ENCODE results near the gene PER2. TPM values are rescaled to one million over a fixed set of nuclear protein-coding genes. Genes with fewer than 3 reads are reported as not detected.

PER2 gene
- total RNA-seq, 1 donor from 2014 or later: 8.4 TPM

DNA sequence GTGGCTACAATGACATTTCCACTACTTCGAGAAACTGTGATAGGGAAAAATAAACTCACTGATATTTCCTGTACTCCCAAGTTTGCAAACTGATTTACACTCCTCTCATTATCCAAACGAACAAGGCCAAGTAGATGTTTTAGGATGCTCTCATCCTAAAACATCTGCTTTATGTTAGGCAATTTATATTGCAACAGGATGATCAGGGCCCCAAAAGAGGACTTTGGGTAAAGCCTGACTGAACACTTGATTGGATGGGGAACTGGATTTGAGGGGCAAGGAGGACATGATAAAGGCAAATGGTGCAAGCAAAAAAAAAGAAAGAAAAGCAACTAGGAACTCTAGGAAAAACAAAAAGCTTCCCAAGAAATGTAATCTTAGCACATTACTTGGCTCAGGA lies 46.4 kb downstream of the PER2 start:
- Histone ChIP-seq H3K9ac (ENCODE audit: low read depth in 1 of 3, low read length in 3 of 3) (no peak overlapping the region), H3K27me3 (ENCODE audit: control insufficient read depth in 3 of 3, insufficient read depth in 3 of 3, low read length in 3 of 3) (peaks cover 0 to 3% (median 0%) of the 10 kb centered on the region in 3 donors), H3K27ac (ENCODE audit: low read depth, low read length) (peak overlapping the region; percentile 70), H3K4me3 (ENCODE audit: low read length in 3 of 3) (no peak overlapping the region), H3K4me1 (ENCODE audit: control insufficient read depth in 3 of 3, insufficient read depth in 3 of 3, low read length in 3 of 3) (peaks cover 30 to 49% (median 44%) of the 10 kb centered on the region in 3 donors), H3K9me3 (ENCODE audit: control insufficient read depth in 3 of 3, low read length in 3 of 3) (no peaks in the 10 kb centered on the region), H3K36me3 (ENCODE audit: control insufficient read depth in 3 of 3, insufficient read depth in 3 of 3, low read length in 3 of 3) (peaks cover 11 to 14% (median 13%) of the 10 kb centered on the region in 3 donors)

DNA sequence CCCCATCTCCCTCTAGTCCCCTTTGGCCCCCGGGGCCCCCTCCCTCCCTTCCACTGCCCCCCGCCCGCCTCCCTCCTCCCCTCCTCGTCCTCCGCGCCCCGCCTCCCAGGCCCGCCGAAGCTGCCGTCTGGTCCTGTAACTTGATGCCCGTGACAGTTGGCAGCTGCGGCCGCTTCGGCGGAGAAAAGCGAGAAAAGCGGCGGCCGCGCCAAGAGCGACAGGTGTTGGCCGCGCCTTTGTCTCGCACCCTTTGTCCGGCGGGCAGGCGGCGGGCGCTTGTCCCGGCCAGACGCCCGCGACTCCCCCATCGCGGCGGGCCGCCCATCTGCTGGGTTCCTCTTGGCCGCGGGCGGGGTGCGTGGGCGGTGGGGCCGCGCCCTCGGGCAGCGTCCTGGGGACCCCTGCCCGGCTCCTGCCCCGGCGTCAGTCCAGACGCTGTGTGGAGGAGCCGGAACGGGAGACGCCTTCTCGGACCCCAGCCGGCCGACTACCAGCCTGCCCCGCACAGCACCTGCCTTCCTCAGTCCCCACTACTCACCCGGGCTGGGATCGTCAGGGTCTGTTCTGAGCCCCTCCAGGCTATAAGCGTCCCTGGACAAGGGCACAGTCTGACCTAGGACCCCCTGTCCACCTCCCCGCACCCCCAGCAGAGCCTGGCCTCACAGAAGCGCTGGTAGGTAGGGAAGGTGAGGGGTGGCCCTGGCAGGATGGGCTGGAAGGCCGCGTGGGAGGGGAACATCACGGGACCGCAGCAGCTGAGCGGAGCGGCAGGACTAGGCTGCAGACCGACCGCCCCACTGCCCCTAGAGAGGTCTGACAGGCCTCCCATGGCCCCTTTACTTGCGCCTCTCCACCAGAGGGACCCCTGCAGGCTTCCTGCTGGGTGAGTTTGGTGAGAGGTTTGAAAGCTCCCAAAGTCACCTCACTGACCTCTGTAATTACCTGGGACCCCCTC lies 47.4 kb downstream of the PER2 start:
- Histone ChIP-seq H3K27ac (ENCODE audit: low read depth, low read length) (peak overlapping the region; percentile 70), H3K27me3 (ENCODE audit: control insufficient read depth in 3 of 3, insufficient read depth in 3 of 3, low read length in 3 of 3) (peaks cover 0 to 3% (median 0%) of the 10 kb centered on the region in 3 donors), H3K36me3 (ENCODE audit: control insufficient read depth in 3 of 3, insufficient read depth in 3 of 3, low read length in 3 of 3) (peaks cover 9 to 13% (median 10%) of the 10 kb centered on the region in 3 donors), H3K9me3 (ENCODE audit: control insufficient read depth in 3 of 3, low read length in 3 of 3) (no peaks in the 10 kb centered on the region), H3K4me1 (ENCODE audit: control insufficient read depth in 3 of 3, insufficient read depth in 3 of 3, low read length in 3 of 3) (peaks cover 25 to 39% (median 35%) of the 10 kb centered on the region in 3 donors), H3K4me3 (ENCODE audit: low read length in 3 of 3) (no peak overlapping the region), H3K9ac (ENCODE audit: low read depth in 1 of 3, low read length in 3 of 3) (peak overlapping the region in 1 of 3 donors; percentile 45)

DNA sequence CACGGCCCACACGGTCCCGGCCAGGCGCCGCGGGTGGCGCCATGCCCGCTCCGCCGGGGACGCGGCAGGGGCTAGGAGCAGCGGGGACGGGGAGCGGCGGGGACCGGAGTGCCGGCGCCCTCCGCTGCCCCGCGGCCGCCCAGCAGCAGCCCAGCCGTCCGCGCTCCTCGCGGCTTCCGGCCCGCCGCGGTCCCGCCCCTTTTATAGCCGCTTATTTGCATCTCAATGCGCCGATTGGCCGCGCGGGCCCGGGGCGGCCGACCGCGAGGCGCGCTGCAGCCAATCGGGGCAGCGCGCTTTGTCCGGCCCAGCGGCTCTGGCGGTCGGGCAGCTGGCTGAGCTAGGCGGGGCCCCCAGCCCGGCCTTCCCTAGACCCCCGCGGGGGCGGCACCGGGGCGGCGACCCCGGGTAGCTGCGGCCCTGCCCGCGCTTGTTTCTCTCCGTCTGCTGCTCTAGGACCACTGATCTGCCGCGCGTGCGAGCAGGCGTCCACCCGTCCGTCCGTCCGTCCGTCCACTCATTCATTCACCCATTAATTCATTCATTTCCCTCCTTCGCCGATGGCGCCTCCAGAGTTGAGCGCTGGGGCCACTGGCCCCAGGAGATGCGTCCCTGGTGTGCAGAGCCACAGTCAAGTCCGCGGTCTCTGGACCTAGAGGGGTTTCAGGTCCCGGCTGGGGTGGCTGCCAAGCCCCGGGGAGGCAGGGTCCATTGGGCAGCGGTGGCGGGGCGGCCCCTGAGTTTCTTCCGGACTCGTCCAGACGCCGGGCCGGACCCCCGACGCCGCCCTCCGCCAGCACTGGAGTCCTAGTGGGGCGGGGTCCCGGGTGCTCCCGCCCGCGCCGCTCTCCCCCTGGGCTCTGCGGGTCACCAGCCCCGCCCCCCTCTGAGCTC lies 48.3 kb downstream of the PER2 start, which contains the start of gene HES6:
Gene HES6 (minus strand): TSS at position 176 of the 894 bp plus-strand sequence. CDS start 133 bp downstream, at position 43.
- H3K9ac ChIP-seq (ENCODE audit: low read depth in 1 of 3, low read length in 3 of 3): peak within 1 kb of the TSS in 2 of 3 donors; percentile 56 to 70
- peak within 1 kb of the TSS; percentile 38 to 76 (median 63) for H3K4me3 ChIP-seq (ENCODE audit: low read length in 3 of 3)
- H3K4me1 ChIP-seq (ENCODE audit: control insufficient read depth in 3 of 3, insufficient read depth in 3 of 3, low read length in 3 of 3): peaks cover 25 to 38% (median 32%) of the 10 kb centered on the region in 3 donors
- H3K36me3 ChIP-seq (ENCODE audit: control insufficient read depth in 3 of 3, insufficient read depth in 3 of 3, low read length in 3 of 3): peaks cover 1 to 5% (median 2%) of the 10 kb centered on the region in 3 donors
- peak within 1 kb of the TSS; percentile 64 for H3K27ac ChIP-seq (ENCODE audit: low read depth, low read length)
- H3K27me3 ChIP-seq (ENCODE audit: control insufficient read depth in 3 of 3, insufficient read depth in 3 of 3, low read length in 3 of 3): peaks cover 0 to 3% (median 0%) of the 10 kb centered on the region in 3 donors
- H3K9me3 ChIP-seq (ENCODE audit: control insufficient read depth in 3 of 3, low read length in 3 of 3): no peaks in the 10 kb centered on the region

DNA sequence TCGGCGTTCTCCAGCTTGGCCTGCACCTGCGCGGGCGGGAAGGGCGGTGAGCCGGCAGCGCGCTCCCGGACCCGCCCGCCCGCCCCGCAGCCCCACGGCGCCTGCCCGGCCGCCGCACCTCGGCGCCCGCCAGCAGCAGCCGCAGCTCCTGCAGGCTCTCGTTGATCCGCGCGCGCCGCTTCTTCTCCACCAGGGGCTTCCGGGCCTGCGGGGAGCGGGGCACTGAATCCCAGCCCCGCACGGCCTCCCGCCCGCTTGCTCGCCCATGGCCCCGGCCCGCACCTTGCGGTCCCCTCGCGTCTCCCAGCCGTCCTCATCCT lies 48.9 kb downstream of the PER2 start:
- Histone ChIP-seq H3K4me3 (ENCODE audit: low read length in 3 of 3) (peak overlapping the region in 2 of 3 donors; percentile 63 to 76), H3K27me3 (ENCODE audit: control insufficient read depth in 3 of 3, insufficient read depth in 3 of 3, low read length in 3 of 3) (peaks cover 0 to 3% (median 0%) of the 10 kb centered on the region in 3 donors), H3K9ac (ENCODE audit: low read depth in 1 of 3, low read length in 3 of 3) (peak overlapping the region in 2 of 3 donors; percentile 56 to 70), H3K27ac (ENCODE audit: low read depth, low read length) (no peak overlapping the region), H3K36me3 (ENCODE audit: control insufficient read depth in 3 of 3, insufficient read depth in 3 of 3, low read length in 3 of 3) (peaks cover 0 to 3% (median 0%) of the 10 kb centered on the region in 3 donors), H3K9me3 (ENCODE audit: control insufficient read depth in 3 of 3, low read length in 3 of 3) (no peaks in the 10 kb centered on the region), H3K4me1 (ENCODE audit: control insufficient read depth in 3 of 3, insufficient read depth in 3 of 3, low read length in 3 of 3) (peaks cover 25 to 38% (median 34%) of the 10 kb centered on the region in 3 donors)

DNA sequence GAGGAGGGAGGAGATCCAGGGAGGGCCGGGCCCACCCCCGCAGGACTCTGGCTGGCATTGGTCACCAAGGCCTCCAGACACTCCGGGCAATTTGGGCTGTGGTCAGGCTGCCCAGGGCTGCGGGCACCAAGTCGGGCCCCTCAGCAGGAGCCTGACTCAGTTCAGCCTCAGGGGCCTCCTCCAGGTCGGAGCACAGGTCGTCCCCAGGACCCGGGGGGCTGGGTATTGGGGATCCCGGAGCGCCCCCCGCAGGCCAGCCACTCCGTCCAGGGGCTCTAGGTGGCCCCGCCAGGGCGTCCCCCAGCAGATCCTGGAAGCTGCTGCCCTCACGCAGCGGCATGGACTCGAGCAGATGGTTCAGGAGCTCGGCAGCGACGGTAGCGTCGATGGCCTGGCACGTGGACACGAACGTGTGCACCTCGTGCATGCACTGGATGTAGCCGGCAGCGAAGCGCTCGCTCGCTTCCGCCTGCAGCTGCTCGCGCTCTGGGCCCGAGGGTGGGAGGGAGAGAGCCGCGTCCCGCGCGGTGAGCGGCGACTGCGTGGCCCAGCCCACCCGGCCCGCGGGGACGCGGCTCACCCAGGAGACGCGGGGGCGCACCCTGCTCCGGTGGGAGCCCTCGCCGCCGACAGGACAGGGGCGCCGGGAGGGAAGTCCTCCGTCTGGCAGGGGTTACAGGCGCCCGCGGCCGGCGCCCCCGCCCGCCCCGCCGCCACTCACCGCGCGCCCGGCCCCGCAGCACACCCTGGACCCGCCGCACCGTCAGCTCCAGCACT lies 49.5 kb downstream of the PER2 start:
- H3K36me3 ChIP-seq (ENCODE audit: control insufficient read depth in 3 of 3, insufficient read depth in 3 of 3, low read length in 3 of 3): no peaks in the 10 kb centered on the region
- H3K27me3 ChIP-seq (ENCODE audit: control insufficient read depth in 3 of 3, insufficient read depth in 3 of 3, low read length in 3 of 3): peaks cover 0 to 3% (median 0%) of the 10 kb centered on the region in 3 donors
- peak overlapping the region in 1 of 3 donors; percentile 2 for H3K9ac ChIP-seq (ENCODE audit: low read depth in 1 of 3, low read length in 3 of 3)
- H3K27ac ChIP-seq (ENCODE audit: low read depth, low read length): no peak overlapping the region
- peaks cover 25 to 39% (median 36%) of the 10 kb centered on the region in 3 donors for H3K4me1 ChIP-seq (ENCODE audit: control insufficient read depth in 3 of 3, insufficient read depth in 3 of 3, low read length in 3 of 3)
- no peak overlapping the region for H3K4me3 ChIP-seq (ENCODE audit: low read length in 3 of 3)
- no peaks in the 10 kb centered on the region for H3K9me3 ChIP-seq (ENCODE audit: control insufficient read depth in 3 of 3, low read length in 3 of 3)

DNA sequence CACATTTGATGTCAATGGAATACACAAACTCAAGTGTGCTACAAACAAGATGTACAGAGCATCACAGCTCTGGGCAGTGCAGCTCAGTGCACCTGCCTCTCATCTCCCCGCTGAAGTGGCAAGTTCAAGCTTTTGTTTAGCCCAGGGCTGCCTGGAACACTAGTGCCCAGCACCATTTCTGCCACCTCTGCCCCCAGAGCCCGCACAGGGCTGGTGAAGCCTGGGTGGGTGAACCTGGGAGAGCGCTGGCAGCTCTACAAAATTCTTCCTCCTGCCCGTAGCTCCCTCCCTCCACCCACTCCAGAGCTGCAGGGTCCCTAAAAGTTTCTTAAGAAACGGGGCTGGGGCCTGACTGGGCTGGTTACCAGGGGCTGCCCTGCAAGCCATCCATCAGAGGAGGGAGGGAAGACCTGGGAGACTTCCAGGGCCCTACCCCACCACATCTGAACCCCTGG lies 50.1 kb downstream of the PER2 start:
- Histone ChIP-seq H3K4me3 (ENCODE audit: low read length in 3 of 3) (no peak overlapping the region), H3K9ac (ENCODE audit: low read depth in 1 of 3, low read length in 3 of 3) (no peak overlapping the region), H3K27me3 (ENCODE audit: control insufficient read depth in 3 of 3, insufficient read depth in 3 of 3, low read length in 3 of 3) (peaks cover 0 to 3% (median 0%) of the 10 kb centered on the region in 3 donors)

DNA sequence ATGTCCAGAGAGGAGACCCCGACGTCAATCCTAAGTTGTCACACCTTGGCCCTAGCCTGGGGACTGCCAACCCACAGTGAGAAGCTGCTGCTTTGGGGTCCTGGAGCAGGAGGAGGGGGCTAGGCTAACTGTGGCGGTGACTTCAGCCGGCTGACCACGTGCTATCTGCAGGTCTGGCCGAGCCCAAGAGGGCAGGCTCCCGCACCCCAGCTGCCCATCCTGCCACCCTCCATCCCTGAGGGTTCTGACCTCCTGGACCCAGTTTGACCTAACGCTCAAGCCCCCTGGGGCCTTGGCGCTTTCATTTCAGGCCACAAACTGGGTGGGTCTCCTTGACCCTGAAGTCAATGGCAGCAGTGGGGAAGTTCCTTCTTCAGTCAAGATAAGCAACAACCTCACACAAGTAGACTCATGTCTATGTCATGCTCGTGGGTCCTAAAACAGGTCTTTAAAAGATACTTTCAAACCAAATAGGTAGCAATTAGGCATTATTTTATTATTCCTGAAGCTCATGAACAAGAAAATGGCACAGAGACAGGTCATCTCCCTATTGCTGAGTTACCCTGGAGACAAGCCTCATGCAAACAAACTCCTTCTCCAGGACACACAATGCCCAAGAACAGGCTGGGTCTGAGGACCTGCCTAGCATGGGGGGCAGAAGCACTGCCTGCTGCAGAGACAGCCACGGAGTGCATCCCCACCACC lies 50.8 kb downstream of the PER2 start:
- Histone ChIP-seq H3K4me1 (ENCODE audit: control insufficient read depth in 3 of 3, insufficient read depth in 3 of 3, low read length in 3 of 3) (peaks cover 13 to 28% (median 25%) of the 10 kb centered on the region in 3 donors), H3K9ac (ENCODE audit: low read depth in 1 of 3, low read length in 3 of 3) (no peak overlapping the region), H3K36me3 (ENCODE audit: control insufficient read depth in 3 of 3, insufficient read depth in 3 of 3, low read length in 3 of 3) (no peaks in the 10 kb centered on the region), H3K27me3 (ENCODE audit: control insufficient read depth in 3 of 3, insufficient read depth in 3 of 3, low read length in 3 of 3) (peaks cover 0 to 3% (median 0%) of the 10 kb centered on the region in 3 donors), H3K9me3 (ENCODE audit: control insufficient read depth in 3 of 3, low read length in 3 of 3) (no peaks in the 10 kb centered on the region), H3K4me3 (ENCODE audit: low read length in 3 of 3) (no peak overlapping the region), H3K27ac (ENCODE audit: low read depth, low read length) (no peak overlapping the region)

More for the DNA sequence above, 50.1 kb downstream of the PER2 start:
- no peaks in the 10 kb centered on the region for H3K36me3 ChIP-seq (ENCODE audit: control insufficient read depth in 3 of 3, insufficient read depth in 3 of 3, low read length in 3 of 3)
- H3K4me1 ChIP-seq (ENCODE audit: control insufficient read depth in 3 of 3, insufficient read depth in 3 of 3, low read length in 3 of 3): peaks cover 21 to 35% (median 33%) of the 10 kb centered on the region in 3 donors
- H3K9me3 ChIP-seq (ENCODE audit: control insufficient read depth in 3 of 3, low read length in 3 of 3): no peaks in the 10 kb centered on the region
- no peak overlapping the region for H3K27ac ChIP-seq (ENCODE audit: low read depth, low read length)

DNA sequence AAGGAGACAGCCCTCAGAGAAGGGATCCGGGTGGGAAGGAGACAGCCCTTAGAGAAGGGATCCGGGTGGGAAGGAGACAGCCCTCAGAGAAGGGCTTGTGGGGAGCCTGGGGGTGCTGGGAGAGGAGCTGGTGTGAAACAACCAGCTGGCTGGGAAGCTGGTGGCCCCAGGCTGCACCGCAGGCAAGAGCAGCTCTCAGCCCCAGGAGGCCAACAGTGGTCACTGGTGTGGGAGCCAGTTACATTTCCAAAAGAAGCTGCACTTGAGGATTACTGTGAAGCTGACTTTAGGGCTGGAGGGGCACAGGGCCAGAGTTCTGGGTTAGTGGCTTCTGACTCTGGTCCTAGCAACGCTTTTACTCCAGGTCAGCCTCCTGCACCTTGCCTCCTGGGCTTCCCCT lies 51.8 kb downstream of the PER2 start:
- Histone ChIP-seq H3K36me3 (ENCODE audit: control insufficient read depth in 3 of 3, insufficient read depth in 3 of 3, low read length in 3 of 3) (no peaks in the 10 kb centered on the region), H3K9ac (ENCODE audit: low read depth in 1 of 3, low read length in 3 of 3) (no peak overlapping the region), H3K4me1 (ENCODE audit: control insufficient read depth in 3 of 3, insufficient read depth in 3 of 3, low read length in 3 of 3) (peaks cover 4 to 20% (median 15%) of the 10 kb centered on the region in 3 donors), H3K4me3 (ENCODE audit: low read length in 3 of 3) (no peak overlapping the region), H3K9me3 (ENCODE audit: control insufficient read depth in 3 of 3, low read length in 3 of 3) (no peaks in the 10 kb centered on the region), H3K27me3 (ENCODE audit: control insufficient read depth in 3 of 3, insufficient read depth in 3 of 3, low read length in 3 of 3) (peaks cover 0 to 3% (median 0%) of the 10 kb centered on the region in 3 donors), H3K27ac (ENCODE audit: low read depth, low read length) (no peak overlapping the region)
